ENCODE data around the gene STARD4.

- TF ChIP-seq CTCF (IDR thresholded peaks at IDR 0.05) = no peak
- no peak for TF ChIP-seq POLR2A (IDR thresholded peaks at IDR 0.05)
Measured at GRCh38 chr5:111509119-111509518, 3.2 kb downstream of the STARD4 start.

Measured in adrenal gland (tissue), 5 donors.